ENCODE measurements around the gene SPRED2. TPM values are rescaled to one million over a fixed set of nuclear protein-coding genes. Genes with fewer than 3 reads are reported as not detected.
A peak's percentile ranks its signal among the peaks of the same experiment; 100 is the strongest.

Gene SPRED2
- total and polyA plus RNA-seq, 3 donors from 2014 or later = 10.0 to 14.1 (median 11.3) TPM

GRCh38 chr2:65313126-65313953 is 119.1 kb downstream of the SPRED2 start:
- no peaks in the 10 kb centered on the region for H3K9me3 ChIP-seq
- H3K36me3 ChIP-seq (ENCODE audit: low read depth, missing control alignments) = no peaks in the 10 kb centered on the region
- peaks cover 6% of the 10 kb centered on the region for H3K4me1 ChIP-seq
- peak overlapping the region; percentile 18 to 20 for H3K4me3 ChIP-seq
- WGBS, 2 donors = 76 to 86% methylated on average over 49 to 52 of the region's 52 CpGs
- DNase-seq = no peak
- H3K27me3 ChIP-seq = no peaks in the 10 kb centered on the region
- intact Hi-C loops (cut with DNase I; ENCODE audit: low total_unique reads) = no loop called here
- H3K27ac ChIP-seq = no peak overlapping the region
- TF ChIP-seq CTCF (IDR thresholded peaks at IDR 0.05) (no peak), POLR2A (IDR thresholded peaks at IDR 0.05) (no peak)

GRCh38 chr2:65311596-65311995 is 120.8 kb downstream of the SPRED2 start:
- intact Hi-C loops (cut with DNase I; ENCODE audit: low total_unique reads) = no loop called here
- Histone ChIP-seq H3K4me3 (no peak overlapping the region), H3K27me3 (no peaks in the 10 kb centered on the region), H3K36me3 (ENCODE audit: low read depth, missing control alignments) (no peaks in the 10 kb centered on the region), H3K9me3 (no peaks in the 10 kb centered on the region), H3K4me1 (peaks cover 6% of the 10 kb centered on the region), H3K27ac (no peak overlapping the region)
- no peak for TF ChIP-seq POLR2A (IDR thresholded peaks at IDR 0.05)
- TF ChIP-seq CTCF (IDR thresholded peaks at IDR 0.05) = no peak
- DNase-seq = no peak
- WGBS, 2 donors = 88 to 93% methylated on average over 7 of the region's 7 CpGs

- Histone ChIP-seq H3K9me3 (no peaks in the 10 kb centered on the region), H3K27ac (no peak overlapping the region), H3K36me3 (ENCODE audit: low read depth, missing control alignments) (no peaks in the 10 kb centered on the region), H3K4me1 (peaks cover 6% of the 10 kb centered on the region), H3K4me3 (no peak overlapping the region), H3K27me3 (no peaks in the 10 kb centered on the region)
- DNase-seq = no peak
- TF ChIP-seq CTCF (IDR thresholded peaks at IDR 0.05) (no peak), POLR2A (IDR thresholded peaks at IDR 0.05) (no peak)
- WGBS, 2 donors = 81 to 84% methylated on average over 6 of the region's 6 CpGs
- intact Hi-C loops (cut with DNase I; ENCODE audit: low total_unique reads) = no loop called here
These were observed 121.3 kb downstream of the SPRED2 start for GRCh38 chr2:65311049-65311448.

DNA sequence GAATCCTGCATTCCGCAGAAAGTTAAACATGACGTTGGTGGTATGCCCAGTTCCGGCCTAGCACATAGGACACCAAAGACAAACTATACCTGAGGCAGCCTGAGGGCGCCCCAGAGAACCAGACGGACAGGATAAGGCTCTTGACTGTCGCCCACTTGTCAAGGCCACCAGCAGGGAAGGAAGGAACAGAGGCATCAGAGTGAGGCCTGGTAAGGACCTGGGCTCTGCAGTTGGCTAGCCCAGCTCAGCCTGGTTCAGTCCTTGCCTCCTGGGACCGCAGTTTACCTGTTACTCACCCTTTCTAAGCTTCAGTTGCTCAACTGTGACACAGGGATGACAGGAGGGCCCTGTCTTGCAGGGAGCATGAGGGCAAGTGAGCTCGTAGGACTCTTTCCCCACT is 122.7 kb downstream of the SPRED2 start:
- Histone ChIP-seq H3K9me3 (no peaks in the 10 kb centered on the region), H3K27me3 (no peaks in the 10 kb centered on the region), H3K36me3 (ENCODE audit: low read depth, missing control alignments) (no peaks in the 10 kb centered on the region), H3K27ac (no peak overlapping the region), H3K4me1 (peaks cover 6% of the 10 kb centered on the region), H3K4me3 (no peak overlapping the region)
- WGBS, 2 donors = 82 to 83% methylated on average over 8 of the region's 8 CpGs
- DNase-seq = no peak
- intact Hi-C loops (cut with DNase I; ENCODE audit: low total_unique reads) = no loop called here
- TF ChIP-seq POLR2A (IDR thresholded peaks at IDR 0.05) = no peak
- TF ChIP-seq CTCF (IDR thresholded peaks at IDR 0.05) = no peak

DNA sequence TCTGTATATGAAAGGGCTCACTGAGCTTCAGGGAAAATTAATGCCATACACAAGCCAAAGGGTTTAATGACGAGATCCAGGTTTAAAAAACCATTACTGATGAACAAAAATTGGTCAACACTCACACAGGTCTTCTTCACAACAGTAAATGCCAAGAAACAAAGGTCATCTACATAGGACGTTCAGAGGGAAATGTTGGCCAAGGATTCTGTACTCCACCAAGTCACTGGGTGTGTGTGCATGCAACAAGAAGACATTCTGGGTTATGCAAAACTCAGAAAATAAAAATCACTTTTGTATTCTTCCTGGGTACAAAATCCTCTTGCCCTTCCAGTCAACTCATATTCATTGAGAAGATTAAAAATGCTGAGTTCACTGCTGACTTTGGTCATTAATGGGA is 126.5 kb downstream of the SPRED2 start:
- no peak for DNase-seq
- Histone ChIP-seq H3K27me3 (no peaks in the 10 kb centered on the region), H3K9me3 (no peaks in the 10 kb centered on the region), H3K27ac (no peak overlapping the region), H3K4me1 (peaks cover 15% of the 10 kb centered on the region), H3K4me3 (no peak overlapping the region), H3K36me3 (ENCODE audit: low read depth, missing control alignments) (no peaks in the 10 kb centered on the region)
- intact Hi-C loops (cut with DNase I; ENCODE audit: low total_unique reads) = no loop called here
- 88 to 89% methylated on average over 2 of the region's 2 CpGs for WGBS, 2 donors
- TF ChIP-seq POLR2A (IDR thresholded peaks at IDR 0.05) (no peak), CTCF (IDR thresholded peaks at IDR 0.05) (no peak)

Measured in testis (tissue), 3 donors.